H7 (cell line): ENCODE results near the gene DNAJB13. TPM values are rescaled to one million over a fixed set of nuclear protein-coding genes. Genes with fewer than 3 reads are reported as not detected.

Experiments
- DNase-seq: peaks from one replicate; pipeline ENCODE4 v3.0.0; 2012
- H3K27me3 ChIP-seq: 2 replicates; pipeline ENCODE4 v1.6.0; 2011; ENCODE audit warnings: mild to moderate bottlenecking, low read length; ENCODE audit not compliant: control insufficient read depth, insufficient read depth
- H3K36me3 ChIP-seq: replicated peaks from 2 replicates; pipeline ENCODE4 v1.5.1; 2011; ENCODE audit warnings: low read length; ENCODE audit not compliant: control insufficient read depth, insufficient read depth
- H3K4me3 ChIP-seq: 2 replicates; pipeline ENCODE4 v1.5.1; 2011; ENCODE audit warnings: low read depth, mild to moderate bottlenecking, control low read depth, low read length, moderate library complexity; ENCODE audit not compliant: insufficient read depth
- total RNA-seq: library from RNA; depleted of rRNA; stranded (reverse); fragments of >200 nt; shearing (Covaris generic); gene quantifications from 2 replicates; pipeline ENCODE4 v1.2.3, GENCODE V29; 2014; rRNA removed

Gene DNAJB13
- total RNA-seq, 1 experiment from 2014 or later, result not detected

DNA sequence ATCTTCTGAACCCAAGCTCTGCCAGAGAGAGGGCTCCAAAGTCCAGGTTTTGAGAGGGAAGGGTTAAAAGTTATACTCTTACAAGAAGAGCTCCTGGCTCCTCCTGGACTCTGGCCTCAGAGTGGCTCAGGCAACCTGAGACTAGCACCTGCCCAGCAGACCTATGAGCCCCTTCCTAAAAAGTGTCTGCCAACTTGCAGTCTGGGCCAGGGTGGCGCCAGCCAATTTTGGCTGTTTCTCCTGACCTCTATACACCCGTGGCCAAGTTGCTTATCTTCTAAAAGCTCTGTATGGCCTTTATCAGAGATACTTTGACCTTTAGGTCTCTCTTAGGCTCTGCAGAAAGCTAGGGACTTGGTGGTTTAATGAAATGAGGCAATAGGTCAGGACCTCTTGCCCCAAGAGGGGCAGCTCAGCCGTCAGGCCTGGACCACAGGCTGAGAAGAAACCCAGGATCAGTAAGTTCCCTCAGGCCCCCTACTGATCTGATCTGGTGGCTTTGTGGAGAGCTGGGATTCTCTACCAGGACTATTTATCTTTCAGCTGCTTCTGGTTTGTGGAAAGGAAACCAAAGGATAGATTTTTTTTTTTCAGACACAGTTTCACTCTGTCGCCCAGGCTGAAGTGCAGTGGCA is 68.4 kb downstream of the DNAJB13 start:
- DNase-seq, result no peak
- Histone ChIP-seq H3K36me3 (no peaks in the 10 kb centered on the region), H3K27me3 (no peaks in the 10 kb centered on the region), H3K4me3 (no peak overlapping the region)

DNA sequence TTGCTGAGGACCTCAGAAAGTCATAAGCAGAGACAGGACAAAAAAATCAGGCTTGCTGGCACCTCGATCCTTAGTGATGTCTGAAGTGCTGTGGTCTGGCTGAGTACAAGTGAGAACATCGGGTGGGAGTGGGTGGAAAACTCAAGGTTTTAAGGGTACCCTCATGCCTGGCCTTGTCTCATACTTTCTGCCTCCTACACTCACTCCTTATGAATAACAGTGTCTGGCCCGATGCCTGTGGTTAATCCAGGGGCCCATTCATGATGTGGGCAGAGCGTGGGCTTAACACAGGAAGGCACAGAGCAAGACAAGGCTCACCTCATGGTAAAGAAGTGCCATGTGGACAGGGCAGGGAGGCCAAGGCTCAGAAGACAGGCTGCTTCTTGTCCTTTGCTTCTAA is 69.0 kb downstream of the DNAJB13 start:
- Histone ChIP-seq H3K27me3 (no peaks in the 10 kb centered on the region), H3K4me3 (no peak overlapping the region), H3K36me3 (no peaks in the 10 kb centered on the region)
- no peak for DNase-seq

Other genes starting within 250 kb of the DNAJB13 start
- 63.4 and 73.0 TPM in 2 replicates for gene RAB6A, start 190.0 kb upstream of the DNAJB13 start, total RNA-seq
- 57.7 and 58.7 TPM in 2 replicates for gene MRPL48, start 163.2 kb upstream of the DNAJB13 start, total RNA-seq
- 138 and 161 TPM in 2 replicates for gene COA4, start 74.2 kb upstream of the DNAJB13 start, total RNA-seq
- gene PAAF1, start 74.0 kb upstream of the DNAJB13 start, total RNA-seq, result 19.5 and 23.3 TPM in 2 replicates
- 32.4 and 43.6 TPM in 2 replicates for gene UCP2, start 31.8 kb downstream of the DNAJB13 start, total RNA-seq
- gene UCP3, start 58.1 kb downstream of the DNAJB13 start, total RNA-seq, result 0.10 TPM in 1 of 2 replicates, not detected in the other
- gene C2CD3, start 220.0 kb downstream of the DNAJB13 start, total RNA-seq, result 8.0 and 14.4 TPM in 2 replicates
- 33.2 and 38.6 TPM in 2 replicates for gene PPME1, start 220.3 kb downstream of the DNAJB13 start, total RNA-seq